Stimulated activated CD8-positive, alpha-beta memory T cell treated with anti-CD3 and anti-CD28 coated beads, Interleukin-4, amount 100 ng/mL, for 48 hours (primary cell): ENCODE measurements around the gene CD86.

Source experiments
- DNase-seq: peaks from one replicate; pipeline ENCODE4 v3.0.0-alpha.2; 2020

The CD86 gene

GRCh38 chr3:122060040-122060698 lies 5.0 kb downstream of the CD86 start:
- DNase-seq: no peak

- DNase-seq: no peak
Observed at GRCh38 chr3:122063908-122064307, 8.7 kb downstream of the CD86 start.

- no peak for DNase-seq
Observed at GRCh38 chr3:122064326-122064725, 9.2 kb downstream of the CD86 start.

GRCh38 chr3:122066331-122067213 lies 11.4 kb downstream of the CD86 start:
- DNase-seq: no peak

- DNase-seq: no peak
Observed at GRCh38 chr3:122067214-122067550, 12.0 kb downstream of the CD86 start.

- DNase-seq: no peak
Observed at GRCh38 chr3:122067588-122068240, 12.6 kb downstream of the CD86 start.

GRCh38 chr3:122074621-122075265 lies 19.6 kb downstream of the CD86 start:
- DNase-seq: no peak

- no peak for DNase-seq
Observed at GRCh38 chr3:122076491-122077292, 21.5 kb downstream of the CD86 start.

GRCh38 chr3:122077293-122078234 lies 22.4 kb downstream of the CD86 start:
- no peak for DNase-seq

GRCh38 chr3:122078235-122078935 lies 23.2 kb downstream of the CD86 start:
- DNase-seq: no peak

- DNase-seq: no peak
Observed at GRCh38 chr3:122079524-122080206, 24.5 kb downstream of the CD86 start.

- DNase-seq: no peak
Observed at GRCh38 chr3:122080207-122080587, 25.0 kb downstream of the CD86 start.

GRCh38 chr3:122081543-122082247 lies 26.5 kb downstream of the CD86 start:
- DNase-seq: no peak

- DNase-seq: no peak
Observed at GRCh38 chr3:122082357-122082756, 27.2 kb downstream of the CD86 start.

GRCh38 chr3:122084799-122085198 lies 29.6 kb downstream of the CD86 start:
- no peak for DNase-seq

GRCh38 chr3:122085673-122086072 lies 30.5 kb downstream of the CD86 start:
- no peak for DNase-seq

GRCh38 chr3:122088531-122088930 lies 33.4 kb downstream of the CD86 start:
- no peak for DNase-seq

- DNase-seq: no peak
Observed at GRCh38 chr3:122091602-122092295, 36.6 kb downstream of the CD86 start.
